K562 (cell line): ENCODE results near the gene ZNF775. TPM values are rescaled to one million over a fixed set of nuclear protein-coding genes. Genes with fewer than 3 reads are reported as not detected.
A peak's percentile ranks its signal among the peaks of the same experiment; 100 is the strongest.

Experiments used
- CTBP1 ChIP-seq: fragments of 450-650 bp; IDR thresholded peaks from 2 replicates; pipeline ENCODE4 v1.6.1; 2016; ENCODE audit warnings: borderline replicate concordance
- ELF4 ChIP-seq: fragments of 450-650 bp; formaldehyde crosslinking; IDR thresholded peaks from 2 replicates; pipeline ENCODE4 v1.4.0; 2022; ENCODE audit warnings: missing genetic modification characterization
- GABPB2 ChIP-seq: fragments of 250-450 bp; sonication (Bioruptor Pico); conservative IDR thresholded peaks from 2 replicates; pipeline ENCODE4 v1.5.1; 2021; ENCODE audit warnings: mild to moderate bottlenecking
- MYC ChIP-seq, 2 experiments: fragments of 250-450 bp in 1 of 2; sonication (Bioruptor Pico) in 1 of 2; IDR thresholded peaks; 2 replicates each; pipeline versions ENCODE4 v1.5.1 to v1.6.1; 2012 to 2021; ENCODE audit warnings: low read depth in 2 of 2, borderline replicate concordance in 1 of 2, improper control_type of control experiment in 1 of 2, low read length in 1 of 2, mild to moderate bottlenecking in 1 of 2, moderate library complexity in 1 of 2
- RBM39 ChIP-seq: fragments of 200-400 bp; formaldehyde crosslinking; optimal IDR thresholded peaks from 2 replicates; pipeline ENCODE3; 2018; ENCODE audit warnings: low read depth, low read length
- SRSF7 ChIP-seq: fragments of 200-400 bp; formaldehyde crosslinking; optimal IDR thresholded peaks from 2 replicates; pipeline ENCODE3; 2017; ENCODE audit warnings: mild to moderate bottlenecking, low read depth, low read length
- TAF1 ChIP-seq: IDR thresholded peaks from 2 replicates; pipeline ENCODE4 v1.6.1; 2011; ENCODE audit warnings: mild to moderate bottlenecking, low read length, moderate library complexity; ENCODE audit not compliant: insufficient read depth, control insufficient read depth, severe bottlenecking; ENCODE audit errors: extremely low read depth
- TBL1XR1 ChIP-seq, 2 experiments: IDR thresholded peaks; 2 replicates each; pipeline ENCODE4 v1.6.1; 2012; ENCODE audit warnings: improper control_type of control experiment in 2 of 2, low read length in 2 of 2, mild to moderate bottlenecking in 1 of 2
- ZNF311 ChIP-seq: fragments of 250-450 bp; sonication (Bioruptor Pico); IDR thresholded peaks from 2 replicates; pipeline ENCODE4 v1.4.0; 2020; ENCODE audit warnings: mild to moderate bottlenecking, moderate library complexity
- ZNF668 ChIP-seq: fragments of 250-450 bp; sonication (Bioruptor Pico); IDR thresholded peaks from 2 replicates; pipeline ENCODE4 v1.8.0; 2022; ENCODE audit warnings: mild to moderate bottlenecking, inconsistent platforms
- polyA plus RNA-seq, 8 experiments: library from polyadenylated mRNA; depleted of rRNA in 4 of 8; stranded (reverse) in 5 of 8; unstranded in 3 of 8; fragments of >200 nt; fragmentation: Nextera tagmentation in 2 of 8; fragmentation: Illumina TruSeq in 1 of 8; extraction: Ambion mirVana in 2 of 8; extraction: Trizol in 1 of 8; gene quantifications; 2 replicates each; pipeline versions ENCODE4 v1.2.1 to v1.2.3, GENCODE V29; 2011 to 2014; ENCODE audit warnings: inconsistent platforms in 1 of 8, missing spikeins in 1 of 8
- total RNA-seq, 7 experiments: library from RNA; depleted of rRNA in 6 of 7; stranded (reverse); fragments of >200 nt in 6 of 7; fragmentation: Illumina TruSeq in 2 of 7; extraction: Trizol in 2 of 7; gene quantifications; 2 replicates each; pipeline versions ENCODE4 v1.2.1 to v1.2.3, GENCODE V29; 2011 to 2021; ENCODE audit warnings: low replicate concordance in 1 of 7
- TF ChIP-seq, protein P1 (sequence below): IDR thresholded peaks from 3 replicates; pipeline ENCODE4 v1.6.1; 2011; ENCODE audit warnings: borderline replicate concordance, mild to moderate bottlenecking; ENCODE audit not compliant: insufficient read length, insufficient read depth
- TF ChIP-seq, protein P2 (sequence below): fragments of 450-650 bp; IDR thresholded peaks from 2 replicates; pipeline ENCODE4 v1.6.1; 2017; ENCODE audit warnings: mild to moderate bottlenecking, moderate library complexity
- TF ChIP-seq, protein P3 (sequence below): fragments of 450-650 bp; conservative IDR thresholded peaks from 2 replicates; pipeline ENCODE4 v1.6.1; 2016; ENCODE audit warnings: missing genetic modification characterization, low read depth, mild to moderate bottlenecking, missing compliant biosample characterization, moderate library complexity
- TF ChIP-seq, protein P4 (sequence below): sonication (generic); formaldehyde crosslinking; IDR thresholded peaks from 2 replicates; pipeline ENCODE4 v1.8.1; 2023; ENCODE audit warnings: missing genetic modification reagents, mild to moderate bottlenecking, borderline replicate concordance
- TF ChIP-seq, protein P5 (sequence below): fragments of 250-450 bp; sonication (Bioruptor Pico); IDR thresholded peaks from 2 replicates; pipeline ENCODE4 v1.8.0; 2021; ENCODE audit warnings: moderate library complexity, mild to moderate bottlenecking, inconsistent platforms

Gene ZNF775
- total and polyA plus RNA-seq, 9 of the 15 experiments (the other 6 are each of a cell fraction or from before 2014, with no cell fraction given) = 0.04 to 18.7 (median 4.9) TPM

DNA sequence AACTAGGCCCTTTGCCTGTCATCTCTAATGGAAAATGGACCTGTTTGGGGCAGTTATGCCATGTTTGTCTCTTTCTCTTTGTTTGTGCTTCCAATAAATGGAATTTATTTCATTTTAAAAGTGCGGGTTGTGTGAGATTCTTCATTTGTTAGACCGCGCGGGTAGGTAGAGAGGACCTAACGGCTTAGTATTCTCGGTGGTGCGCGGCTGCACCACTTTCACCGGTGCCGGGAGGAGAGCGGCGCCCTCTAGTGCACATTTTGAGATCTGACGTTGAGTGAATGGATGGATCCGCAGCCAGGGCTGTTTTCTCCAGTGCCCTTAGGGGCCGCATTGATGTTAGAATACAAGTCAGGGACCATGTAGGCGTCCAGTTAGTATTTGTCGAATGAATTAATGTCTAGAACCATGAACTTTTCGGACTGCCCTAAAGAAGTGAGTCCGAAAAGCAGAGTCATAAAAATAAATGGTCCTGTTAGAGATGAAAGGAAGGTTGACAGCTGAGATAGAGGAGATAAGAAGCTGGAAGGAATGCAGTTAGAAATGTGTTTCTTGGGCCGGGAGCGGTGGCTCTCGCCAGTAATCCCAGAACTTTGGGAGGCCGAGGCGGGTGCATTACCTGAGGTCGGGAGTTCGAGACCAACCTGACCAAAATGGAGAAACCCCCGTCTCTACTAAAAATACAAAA lies 42.0 kb downstream of the ZNF775 start (continued):
- TF ChIP-seq, protein P1, sequence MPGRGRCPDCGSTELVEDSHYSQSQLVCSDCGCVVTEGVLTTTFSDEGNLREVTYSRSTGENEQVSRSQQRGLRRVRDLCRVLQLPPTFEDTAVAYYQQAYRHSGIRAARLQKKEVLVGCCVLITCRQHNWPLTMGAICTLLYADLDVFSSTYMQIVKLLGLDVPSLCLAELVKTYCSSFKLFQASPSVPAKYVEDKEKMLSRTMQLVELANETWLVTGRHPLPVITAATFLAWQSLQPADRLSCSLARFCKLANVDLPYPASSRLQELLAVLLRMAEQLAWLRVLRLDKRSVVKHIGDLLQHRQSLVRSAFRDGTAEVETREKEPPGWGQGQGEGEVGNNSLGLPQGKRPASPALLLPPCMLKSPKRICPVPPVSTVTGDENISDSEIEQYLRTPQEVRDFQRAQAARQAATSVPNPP = no peak
- TF ChIP-seq SRSF7 (no peak), TBL1XR1 (IDR thresholded peaks at IDR 0.05; ENCODE audit: low read length in 2 of 2) (peak in 1 of 2 experiments; percentile 49; a peak in 1 of 4 replicates), RBM39 (no peak), MYC (IDR thresholded peaks at IDR 0.05; ENCODE audit: low read depth, low read length) (peak; percentile 68; the same call in 1 of the 2 replicates), MYC (CRISPR knock-in tag; IDR thresholded peaks at IDR 0.05; ENCODE audit: borderline replicate concordance, low read depth) (no peak), GABPB2 (CRISPR knock-in tag) (no peak), ELF4 (CRISPR knock-in tag) (no peak), ZNF668 (CRISPR knock-in tag) (no peak), CTBP1 (peak; percentile 87), TAF1 (no peak), ZNF311 (no peak)
- TF ChIP-seq, protein P2, sequence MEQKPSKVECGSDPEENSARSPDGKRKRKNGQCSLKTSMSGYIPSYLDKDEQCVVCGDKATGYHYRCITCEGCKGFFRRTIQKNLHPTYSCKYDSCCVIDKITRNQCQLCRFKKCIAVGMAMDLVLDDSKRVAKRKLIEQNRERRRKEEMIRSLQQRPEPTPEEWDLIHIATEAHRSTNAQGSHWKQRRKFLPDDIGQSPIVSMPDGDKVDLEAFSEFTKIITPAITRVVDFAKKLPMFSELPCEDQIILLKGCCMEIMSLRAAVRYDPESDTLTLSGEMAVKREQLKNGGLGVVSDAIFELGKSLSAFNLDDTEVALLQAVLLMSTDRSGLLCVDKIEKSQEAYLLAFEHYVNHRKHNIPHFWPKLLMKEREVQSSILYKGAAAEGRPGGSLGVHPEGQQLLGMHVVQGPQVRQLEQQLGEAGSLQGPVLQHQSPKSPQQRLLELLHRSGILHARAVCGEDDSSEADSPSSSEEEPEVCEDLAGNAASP = no peak
- TF ChIP-seq, protein P3, sequence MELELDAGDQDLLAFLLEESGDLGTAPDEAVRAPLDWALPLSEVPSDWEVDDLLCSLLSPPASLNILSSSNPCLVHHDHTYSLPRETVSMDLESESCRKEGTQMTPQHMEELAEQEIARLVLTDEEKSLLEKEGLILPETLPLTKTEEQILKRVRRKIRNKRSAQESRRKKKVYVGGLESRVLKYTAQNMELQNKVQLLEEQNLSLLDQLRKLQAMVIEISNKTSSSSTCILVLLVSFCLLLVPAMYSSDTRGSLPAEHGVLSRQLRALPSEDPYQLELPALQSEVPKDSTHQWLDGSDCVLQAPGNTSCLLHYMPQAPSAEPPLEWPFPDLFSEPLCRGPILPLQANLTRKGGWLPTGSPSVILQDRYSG (tag) = peak; percentile 42; the same call in 1 of the 2 replicates
- TF ChIP-seq, protein P4, sequence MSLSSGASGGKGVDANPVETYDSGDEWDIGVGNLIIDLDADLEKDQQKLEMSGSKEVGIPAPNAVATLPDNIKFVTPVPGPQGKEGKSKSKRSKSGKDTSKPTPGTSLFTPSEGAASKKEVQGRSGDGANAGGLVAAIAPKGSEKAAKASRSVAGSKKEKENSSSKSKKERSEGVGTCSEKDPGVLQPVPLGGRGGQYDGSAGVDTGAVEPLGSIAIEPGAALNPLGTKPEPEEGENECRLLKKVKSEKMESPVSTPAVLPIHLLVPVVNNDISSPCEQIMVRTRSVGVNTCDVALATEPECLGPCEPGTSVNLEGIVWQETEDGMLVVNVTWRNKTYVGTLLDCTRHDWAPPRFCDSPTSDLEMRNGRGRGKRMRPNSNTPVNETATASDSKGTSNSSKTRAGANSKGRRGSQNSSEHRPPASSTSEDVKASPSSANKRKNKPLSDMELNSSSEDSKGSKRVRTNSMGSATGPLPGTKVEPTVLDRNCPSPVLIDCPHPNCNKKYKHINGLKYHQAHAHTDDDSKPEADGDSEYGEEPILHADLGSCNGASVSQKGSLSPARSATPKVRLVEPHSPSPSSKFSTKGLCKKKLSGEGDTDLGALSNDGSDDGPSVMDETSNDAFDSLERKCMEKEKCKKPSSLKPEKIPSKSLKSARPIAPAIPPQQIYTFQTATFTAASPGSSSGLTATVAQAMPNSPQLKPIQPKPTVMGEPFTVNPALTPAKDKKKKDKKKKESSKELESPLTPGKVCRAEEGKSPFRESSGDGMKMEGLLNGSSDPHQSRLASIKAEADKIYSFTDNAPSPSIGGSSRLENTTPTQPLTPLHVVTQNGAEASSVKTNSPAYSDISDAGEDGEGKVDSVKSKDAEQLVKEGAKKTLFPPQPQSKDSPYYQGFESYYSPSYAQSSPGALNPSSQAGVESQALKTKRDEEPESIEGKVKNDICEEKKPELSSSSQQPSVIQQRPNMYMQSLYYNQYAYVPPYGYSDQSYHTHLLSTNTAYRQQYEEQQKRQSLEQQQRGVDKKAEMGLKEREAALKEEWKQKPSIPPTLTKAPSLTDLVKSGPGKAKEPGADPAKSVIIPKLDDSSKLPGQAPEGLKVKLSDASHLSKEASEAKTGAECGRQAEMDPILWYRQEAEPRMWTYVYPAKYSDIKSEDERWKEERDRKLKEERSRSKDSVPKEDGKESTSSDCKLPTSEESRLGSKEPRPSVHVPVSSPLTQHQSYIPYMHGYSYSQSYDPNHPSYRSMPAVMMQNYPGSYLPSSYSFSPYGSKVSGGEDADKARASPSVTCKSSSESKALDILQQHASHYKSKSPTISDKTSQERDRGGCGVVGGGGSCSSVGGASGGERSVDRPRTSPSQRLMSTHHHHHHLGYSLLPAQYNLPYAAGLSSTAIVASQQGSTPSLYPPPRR (CRISPR knock-in tag) = no peak
- TF ChIP-seq, protein P5, sequence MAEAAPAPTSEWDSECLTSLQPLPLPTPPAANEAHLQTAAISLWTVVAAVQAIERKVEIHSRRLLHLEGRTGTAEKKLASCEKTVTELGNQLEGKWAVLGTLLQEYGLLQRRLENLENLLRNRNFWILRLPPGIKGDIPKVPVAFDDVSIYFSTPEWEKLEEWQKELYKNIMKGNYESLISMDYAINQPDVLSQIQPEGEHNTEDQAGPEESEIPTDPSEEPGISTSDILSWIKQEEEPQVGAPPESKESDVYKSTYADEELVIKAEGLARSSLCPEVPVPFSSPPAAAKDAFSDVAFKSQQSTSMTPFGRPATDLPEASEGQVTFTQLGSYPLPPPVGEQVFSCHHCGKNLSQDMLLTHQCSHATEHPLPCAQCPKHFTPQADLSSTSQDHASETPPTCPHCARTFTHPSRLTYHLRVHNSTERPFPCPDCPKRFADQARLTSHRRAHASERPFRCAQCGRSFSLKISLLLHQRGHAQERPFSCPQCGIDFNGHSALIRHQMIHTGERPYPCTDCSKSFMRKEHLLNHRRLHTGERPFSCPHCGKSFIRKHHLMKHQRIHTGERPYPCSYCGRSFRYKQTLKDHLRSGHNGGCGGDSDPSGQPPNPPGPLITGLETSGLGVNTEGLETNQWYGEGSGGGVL (CRISPR knock-in tag) = no peak
